G401.6 (cell line): ENCODE data around the gene PIK3C2A.
"Not testable (repeated sequence)": the region's sequence is repeated elsewhere in the genome, so short reads cannot be mapped to it uniquely, and the experiment has no call there.

ENCODE experiments used
- FAIRE-seq: peaks from 2 replicates; lab custom pipeline; 2012; peaks lifted over from hg19 to GRCh38; lab: Jason Lieb, UNC

Gene PIK3C2A, protein sequence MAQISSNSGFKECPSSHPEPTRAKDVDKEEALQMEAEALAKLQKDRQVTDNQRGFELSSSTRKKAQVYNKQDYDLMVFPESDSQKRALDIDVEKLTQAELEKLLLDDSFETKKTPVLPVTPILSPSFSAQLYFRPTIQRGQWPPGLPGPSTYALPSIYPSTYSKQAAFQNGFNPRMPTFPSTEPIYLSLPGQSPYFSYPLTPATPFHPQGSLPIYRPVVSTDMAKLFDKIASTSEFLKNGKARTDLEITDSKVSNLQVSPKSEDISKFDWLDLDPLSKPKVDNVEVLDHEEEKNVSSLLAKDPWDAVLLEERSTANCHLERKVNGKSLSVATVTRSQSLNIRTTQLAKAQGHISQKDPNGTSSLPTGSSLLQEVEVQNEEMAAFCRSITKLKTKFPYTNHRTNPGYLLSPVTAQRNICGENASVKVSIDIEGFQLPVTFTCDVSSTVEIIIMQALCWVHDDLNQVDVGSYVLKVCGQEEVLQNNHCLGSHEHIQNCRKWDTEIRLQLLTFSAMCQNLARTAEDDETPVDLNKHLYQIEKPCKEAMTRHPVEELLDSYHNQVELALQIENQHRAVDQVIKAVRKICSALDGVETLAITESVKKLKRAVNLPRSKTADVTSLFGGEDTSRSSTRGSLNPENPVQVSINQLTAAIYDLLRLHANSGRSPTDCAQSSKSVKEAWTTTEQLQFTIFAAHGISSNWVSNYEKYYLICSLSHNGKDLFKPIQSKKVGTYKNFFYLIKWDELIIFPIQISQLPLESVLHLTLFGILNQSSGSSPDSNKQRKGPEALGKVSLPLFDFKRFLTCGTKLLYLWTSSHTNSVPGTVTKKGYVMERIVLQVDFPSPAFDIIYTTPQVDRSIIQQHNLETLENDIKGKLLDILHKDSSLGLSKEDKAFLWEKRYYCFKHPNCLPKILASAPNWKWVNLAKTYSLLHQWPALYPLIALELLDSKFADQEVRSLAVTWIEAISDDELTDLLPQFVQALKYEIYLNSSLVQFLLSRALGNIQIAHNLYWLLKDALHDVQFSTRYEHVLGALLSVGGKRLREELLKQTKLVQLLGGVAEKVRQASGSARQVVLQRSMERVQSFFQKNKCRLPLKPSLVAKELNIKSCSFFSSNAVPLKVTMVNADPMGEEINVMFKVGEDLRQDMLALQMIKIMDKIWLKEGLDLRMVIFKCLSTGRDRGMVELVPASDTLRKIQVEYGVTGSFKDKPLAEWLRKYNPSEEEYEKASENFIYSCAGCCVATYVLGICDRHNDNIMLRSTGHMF (N-terminal part only)

GRCh38 chr11:17207317-17208256, at the start of gene PIK3C2A:
PIK3C2A (minus strand) TSS chr11:17207986; CDS start chr11:17169741, 38,245 bp downstream.
- FAIRE-seq: peak; percentile 81

GRCh38 chr11:17257196-17257595, 49.4 kb upstream of the PIK3C2A start:
- no peak for FAIRE-seq

GRCh38 chr11:17256512-17256911, 48.7 kb upstream of the PIK3C2A start:
- no peak for FAIRE-seq

GRCh38 chr11:17252704-17253103, 44.9 kb upstream of the PIK3C2A start:
- no peak for FAIRE-seq

GRCh38 chr11:17250561-17251350, 43.0 kb upstream of the PIK3C2A start:
- no peak for FAIRE-seq

DNA sequence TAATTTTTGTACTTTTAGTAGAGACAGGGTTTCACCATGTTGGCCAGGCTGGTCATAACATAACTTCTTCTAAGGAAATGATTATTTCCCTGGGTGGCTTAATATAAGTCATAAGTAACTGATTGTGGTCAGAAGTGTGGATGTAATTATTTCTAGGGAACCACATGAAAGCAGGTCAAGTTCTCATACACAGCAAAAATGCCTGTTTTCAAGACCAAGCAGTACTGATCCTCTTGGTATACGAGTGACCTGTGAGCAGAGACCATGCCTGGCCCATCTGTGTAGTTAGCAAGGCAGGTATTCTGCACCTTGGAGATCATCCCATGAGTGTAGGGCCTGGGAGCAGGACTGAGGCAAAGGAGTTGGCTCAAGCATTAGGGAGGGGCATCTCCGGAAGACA, 36.3 kb upstream of the PIK3C2A start:
- no peak for FAIRE-seq

- not testable (repeated sequence) for FAIRE-seq
Measured at GRCh38 chr11:17242954-17243353, 35.2 kb upstream of the PIK3C2A start.

- no peak for FAIRE-seq
Measured at GRCh38 chr11:17240780-17241179, 33.0 kb upstream of the PIK3C2A start.

DNA sequence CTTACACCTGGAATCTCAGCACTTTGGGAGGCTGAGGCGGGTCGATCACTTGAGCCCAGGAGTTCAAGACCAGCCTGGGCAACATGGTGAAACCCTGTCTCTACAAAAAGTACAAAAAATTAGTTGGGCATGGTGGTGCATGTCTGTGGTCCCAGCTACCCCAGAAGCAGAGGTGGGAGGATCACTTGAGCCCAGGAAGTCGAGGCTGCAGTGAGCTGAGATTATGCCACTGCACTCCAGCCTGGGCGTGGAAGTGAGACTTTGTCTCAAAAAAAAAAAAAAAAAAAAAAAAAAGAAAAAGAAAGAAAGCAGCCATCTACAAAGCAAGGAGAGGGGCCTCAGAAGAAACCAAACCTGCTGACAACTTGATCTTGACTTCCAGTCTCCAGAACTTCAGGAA, 32.1 kb upstream of the PIK3C2A start:
- not testable (repeated sequence) for FAIRE-seq

DNA sequence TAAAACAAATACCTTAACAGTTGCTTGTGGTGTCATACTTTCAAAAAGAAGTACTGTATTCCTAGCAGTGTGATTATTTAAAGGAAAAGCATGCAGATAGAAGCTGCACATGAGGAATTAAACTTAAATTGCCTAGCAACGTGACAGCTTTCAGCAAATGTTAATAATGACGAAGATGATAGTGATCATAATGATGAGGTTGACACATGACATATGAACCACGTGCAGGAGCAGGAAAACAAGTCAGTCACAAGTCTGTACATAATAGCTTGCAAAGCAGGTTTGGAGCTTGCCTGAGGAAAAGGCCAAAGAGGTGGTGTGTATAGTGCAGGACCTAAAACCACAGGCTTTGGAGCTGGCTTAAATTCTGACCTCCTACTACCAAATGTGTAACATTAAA, 30.6 kb upstream of the PIK3C2A start:
- no peak for FAIRE-seq

- FAIRE-seq: no peak
Measured at GRCh38 chr11:17233101-17233500, 25.3 kb upstream of the PIK3C2A start.

DNA sequence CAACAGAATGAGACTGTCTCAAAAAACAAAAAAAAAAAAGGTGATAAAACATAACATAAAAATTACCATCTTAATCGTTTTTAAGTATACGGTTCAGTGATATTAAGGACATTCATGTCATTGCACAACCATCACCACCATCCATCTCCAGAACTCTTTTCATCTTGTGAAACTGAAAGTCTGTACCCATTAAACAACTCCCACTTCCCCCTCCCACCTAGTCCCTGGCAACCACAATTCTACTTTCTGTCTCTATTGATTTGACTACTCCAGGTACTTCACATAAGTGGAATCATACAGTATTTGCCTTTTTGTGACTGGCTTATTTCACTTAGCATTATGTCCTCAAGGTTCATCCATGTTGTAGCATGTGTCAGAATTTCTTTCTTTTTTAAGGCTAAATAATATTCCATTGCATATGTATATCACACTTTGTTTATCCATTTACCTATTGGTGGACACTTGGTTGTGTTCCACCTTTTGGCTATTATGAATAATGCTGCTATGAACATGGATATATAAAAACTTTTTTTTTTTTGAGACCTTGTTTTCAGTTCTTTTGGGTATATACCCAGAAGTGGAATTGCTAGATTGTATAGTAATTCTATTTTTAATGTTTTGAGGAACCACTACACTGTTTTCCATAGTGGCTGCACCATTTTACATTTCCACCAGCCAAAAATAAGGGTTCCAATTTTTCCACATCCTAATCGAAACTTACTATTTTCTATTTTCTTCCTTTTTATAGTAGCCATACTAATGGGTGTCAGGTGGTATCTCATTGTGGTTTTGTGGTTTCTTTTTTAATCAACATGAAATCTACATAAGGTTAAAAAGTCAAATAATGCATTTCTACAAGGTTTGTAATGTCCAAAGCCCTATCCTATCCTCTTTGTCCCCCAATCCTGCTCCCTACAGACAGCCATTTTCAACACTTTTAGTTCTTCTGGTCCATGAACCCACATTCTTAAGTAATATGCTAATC, 23.4 kb upstream of the PIK3C2A start:
- FAIRE-seq: no peak

- FAIRE-seq: no peak
Measured at GRCh38 chr11:17229481-17230152, 21.8 kb upstream of the PIK3C2A start.

DNA sequence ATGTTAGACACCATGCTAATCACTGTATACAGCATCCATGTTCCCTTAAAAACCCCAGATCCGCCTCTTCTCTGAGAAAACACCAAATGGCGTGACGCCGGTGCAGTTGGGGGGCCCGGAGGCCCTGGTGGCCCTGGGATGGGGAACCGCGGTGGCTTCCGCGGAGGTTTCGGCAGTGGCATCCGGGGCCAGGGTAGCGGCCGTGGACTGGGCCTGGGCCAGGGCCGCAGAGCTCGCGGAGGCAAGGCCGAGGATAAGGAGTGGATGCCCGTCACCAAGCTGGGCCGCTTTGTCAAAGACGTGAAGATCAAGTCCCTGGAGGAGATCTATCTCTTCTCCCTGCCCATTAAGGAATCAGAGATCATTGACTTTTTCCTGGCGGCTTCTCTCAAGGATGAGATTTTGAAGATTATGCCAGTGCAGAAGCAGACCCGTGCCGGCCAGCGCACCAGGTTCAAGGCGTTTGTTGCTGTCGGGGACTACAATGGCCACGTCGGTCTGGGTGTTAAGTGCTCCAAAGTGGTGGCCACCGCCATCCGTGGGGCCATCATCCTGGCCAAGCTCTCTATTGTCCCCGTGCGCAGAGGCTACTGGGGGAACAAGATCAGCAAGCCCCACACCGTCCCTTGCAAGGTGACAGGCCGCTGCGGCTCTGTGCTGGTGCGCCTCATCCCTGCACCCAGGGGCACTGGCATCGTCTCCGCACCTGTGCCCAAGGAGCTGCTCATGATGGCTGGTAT, 20.6 kb upstream of the PIK3C2A start:
- FAIRE-seq: not testable (repeated sequence)

DNA sequence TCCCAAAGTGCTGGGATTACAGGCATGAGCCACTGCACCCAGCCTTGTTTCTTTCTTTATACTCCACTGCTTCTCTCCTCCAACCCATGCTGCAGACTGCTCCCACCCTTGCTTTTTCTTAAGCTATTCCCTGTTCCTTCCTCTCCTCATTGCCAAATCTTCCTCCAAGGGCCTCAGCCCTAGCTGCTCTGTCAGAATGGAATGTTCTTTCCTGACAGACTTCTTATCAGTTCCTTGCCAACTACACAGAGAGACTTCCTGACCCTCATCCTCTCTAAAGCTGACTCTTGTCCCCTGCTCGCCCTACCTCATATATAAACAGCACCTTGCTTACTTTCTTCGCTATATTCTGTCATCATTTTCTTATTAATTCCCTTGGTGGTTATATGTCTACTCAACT, 16.9 kb upstream of the PIK3C2A start:
- FAIRE-seq: no peak

DNA sequence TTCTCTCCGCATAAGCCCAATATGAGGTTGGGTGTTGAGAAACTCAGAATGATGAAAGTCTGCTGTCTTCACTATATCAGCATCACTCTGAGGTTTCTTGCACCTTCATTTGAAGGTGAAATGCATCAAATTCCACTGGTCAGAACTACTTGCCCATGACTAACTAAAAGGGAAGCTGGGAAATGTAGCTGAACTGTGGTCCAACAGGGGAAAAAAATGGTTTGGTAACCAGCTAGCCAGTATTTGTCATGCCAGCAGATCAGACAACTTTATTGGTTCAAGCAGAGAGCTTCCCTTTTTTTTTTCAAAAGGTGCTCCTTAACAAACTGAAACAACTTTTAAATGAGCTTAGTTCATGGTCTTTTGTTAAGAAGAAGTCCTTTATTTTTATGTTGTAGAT, 14.2 kb upstream of the PIK3C2A start:
- FAIRE-seq: no peak

GRCh38 chr11:17219016-17219415, 11.2 kb upstream of the PIK3C2A start:
- no peak for FAIRE-seq

DNA sequence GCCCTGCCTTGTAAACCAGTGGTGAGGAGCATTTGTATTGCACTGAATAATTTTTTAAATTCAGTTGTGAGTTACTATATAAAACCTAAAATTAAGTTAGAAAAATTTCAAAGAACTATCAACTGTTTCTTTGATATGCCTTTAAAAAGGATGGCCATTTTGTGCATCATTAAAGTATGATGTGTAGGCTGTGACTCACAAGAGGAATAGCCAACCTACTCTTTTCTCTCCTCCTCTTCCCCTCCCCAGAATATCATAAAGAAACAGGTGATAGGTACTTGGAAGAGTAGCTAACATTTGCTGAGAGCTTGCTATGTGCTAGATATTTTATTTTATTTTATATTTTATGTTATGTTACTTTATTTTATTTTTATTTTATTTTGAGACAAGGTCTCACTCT, 10.6 kb upstream of the PIK3C2A start:
- no peak for FAIRE-seq
